Neural cell (in vitro differentiated cells): Measurements from ENCODE around the gene TSPAN18. TPM values are rescaled to one million over a fixed set of nuclear protein-coding genes. Genes with fewer than 3 reads are reported as not detected.

ENCODE experiments used
- H2AFZ ChIP-seq: fragments of 200-600, 300-800 bp; sonication (generic), shearing (Covaris generic); 2 replicates; pipeline ENCODE4 v1.6.0; 2014; ENCODE audit warnings: low read depth, mild to moderate bottlenecking, antibody characterized with exemption, low read length, moderate library complexity
- H3F3A ChIP-seq: fragments of 200-600 bp; shearing (Covaris generic); 2 replicates; pipeline ENCODE4 v1.6.1; 2016; ENCODE audit warnings: mild to moderate bottlenecking, moderate library complexity, mixed read lengths, antibody characterized with exemption, low read length; ENCODE audit not compliant: insufficient read depth, poor library complexity, severe bottlenecking
- H3K27ac ChIP-seq: fragments of 200-600, 300-800 bp; sonication (generic), shearing (Covaris generic); 2 replicates; pipeline ENCODE4 v1.5.1; 2014; ENCODE audit warnings: mild to moderate bottlenecking, low read length, moderate library complexity
- H3K27me3 ChIP-seq: fragments of 300-800, 200-600 bp; sonication (generic), shearing (Covaris generic); 2 replicates; pipeline ENCODE4 v1.6.0; 2014; ENCODE audit warnings: mild to moderate bottlenecking, low read depth, low read length, moderate library complexity; ENCODE audit not compliant: insufficient read depth
- H3K36me3 ChIP-seq: fragments of 300-800, 200-600 bp; sonication (generic), shearing (Covaris generic); 2 replicates; pipeline ENCODE4 v1.5.1; 2014; ENCODE audit warnings: mild to moderate bottlenecking, antibody characterized with exemption, low read length, moderate library complexity; ENCODE audit not compliant: insufficient read depth
- H3K4me2 ChIP-seq: fragments of 300-800, 200-600 bp; sonication (generic), shearing (Covaris generic); 2 replicates; pipeline ENCODE4 v1.6.0; 2014; ENCODE audit warnings: mild to moderate bottlenecking, low read length
- H3K4me3 ChIP-seq: fragments of 300-800, 200-600 bp; sonication (generic), shearing (Covaris generic); 2 replicates; pipeline ENCODE4 v1.5.1; 2014; ENCODE audit warnings: mild to moderate bottlenecking, low read length, moderate library complexity
- H3K79me2 ChIP-seq: fragments of 200-600 bp; shearing (Covaris generic); replicated peaks from 2 replicates; pipeline ENCODE4 v1.6.0; 2014; ENCODE audit warnings: mild to moderate bottlenecking, low read length, moderate library complexity; ENCODE audit not compliant: insufficient read depth
- H3K9ac ChIP-seq: fragments of 300-800, 200-600 bp; sonication (generic), shearing (Covaris generic); 2 replicates; pipeline ENCODE4 v1.6.1; 2016; ENCODE audit warnings: mild to moderate bottlenecking, low read length, mixed read lengths
- H3K9me2 ChIP-seq: fragments of 200-600 bp; shearing (Covaris generic); 2 replicates; pipeline ENCODE4 v1.6.1; 2016; ENCODE audit warnings: mild to moderate bottlenecking, low read length, mixed read lengths; ENCODE audit not compliant: insufficient read depth
- H3K9me3 ChIP-seq: fragments of 200-600, 300-800 bp; sonication (generic), shearing (Covaris generic); 2 replicates; pipeline ENCODE4 v1.6.1; 2016; ENCODE audit warnings: mild to moderate bottlenecking, mixed run types, low read length, moderate library complexity, mixed read lengths
- H4K20me1 ChIP-seq: fragments of 200-600 bp; shearing (Covaris generic); 2 replicates; pipeline ENCODE4 v1.6.1; 2016; ENCODE audit warnings: mild to moderate bottlenecking, mixed run types; ENCODE audit not compliant: insufficient read depth
- CTCF ChIP-seq: fragments of 450-650 bp; IDR thresholded peaks from 2 replicates; pipeline ENCODE4 v1.5.1; 2014; ENCODE audit warnings: antibody characterized with exemption, mild to moderate bottlenecking, moderate library complexity; ENCODE audit not compliant: poor library complexity, severe bottlenecking
- EP300 ChIP-seq: fragments of 450-650 bp; conservative IDR thresholded peaks from 2 replicates; pipeline ENCODE4 v1.6.1; 2014; ENCODE audit warnings: antibody characterized with exemption, mild to moderate bottlenecking, moderate library complexity; ENCODE audit not compliant: poor library complexity, severe bottlenecking
- EZH2 ChIP-seq: fragments of 200-600, 300-800 bp; shearing (Covaris generic), sonication (generic); IDR thresholded peaks from 2 replicates; pipeline ENCODE4 v1.6.1; 2014; ENCODE audit warnings: antibody characterized with exemption, low read length, borderline replicate concordance, mild to moderate bottlenecking; ENCODE audit not compliant: insufficient read depth, poor library complexity, severe bottlenecking
- MXI1 ChIP-seq: fragments of 450-650 bp; conservative IDR thresholded peaks from 2 replicates; pipeline ENCODE4 v1.6.1; 2014; ENCODE audit warnings: antibody characterized with exemption, mild to moderate bottlenecking; ENCODE audit not compliant: poor library complexity, severe bottlenecking
- POLR2AphosphoS5 ChIP-seq: IDR thresholded peaks from 2 replicates; pipeline ENCODE4 v1.6.1; 2012
- RAD21 ChIP-seq: fragments of 450-650 bp; conservative IDR thresholded peaks from 2 replicates; pipeline ENCODE4 v1.6.1; 2014; ENCODE audit warnings: antibody characterized with exemption, mild to moderate bottlenecking, moderate library complexity
- REST ChIP-seq: IDR thresholded peaks from 2 replicates; pipeline ENCODE4 v1.6.1; 2012; ENCODE audit warnings: borderline replicate concordance
- SMC3 ChIP-seq: fragments of 450-650 bp; conservative IDR thresholded peaks from 2 replicates; pipeline ENCODE4 v1.6.1; 2014; ENCODE audit warnings: antibody characterized with exemption, mild to moderate bottlenecking, moderate library complexity; ENCODE audit not compliant: poor library complexity
- TAF1 ChIP-seq: IDR thresholded peaks from 2 replicates; pipeline ENCODE4 v1.6.1; 2012; ENCODE audit warnings: low read depth
- polyA plus RNA-seq: library from polyadenylated mRNA; depleted of rRNA; stranded (reverse); fragments of >200 nt; gene quantifications from 2 replicates; pipeline ENCODE4 v1.2.3, GENCODE V29; 2014

TSPAN18 gene
- polyA plus RNA-seq, 1 donor from 2014 or later: 8.4 TPM

- no peaks in the 10 kb centered on the region for H4K20me1 ChIP-seq
- TF ChIP-seq RAD21: no peak
- TF ChIP-seq SMC3: no peak
- TF ChIP-seq POLR2AphosphoS5: no peak
- no peak for TF ChIP-seq REST
- TF ChIP-seq EP300: no peak
- no peak overlapping the region for H3K27ac ChIP-seq
- H2AFZ ChIP-seq: no peak overlapping the region
- H3K4me3 ChIP-seq: no peak overlapping the region
- H3K4me2 ChIP-seq: no peak overlapping the region
- H3K79me2 ChIP-seq: peaks cover 16% of the 10 kb centered on the region
- no peaks in the 10 kb centered on the region for H3K27me3 ChIP-seq
- H3K9me2 ChIP-seq: no peaks in the 10 kb centered on the region
- peaks cover 3% of the 10 kb centered on the region for H3K9me3 ChIP-seq
- no peak overlapping the region for H3K9ac ChIP-seq
- no peaks in the 10 kb centered on the region for H3F3A ChIP-seq
- no peaks in the 10 kb centered on the region for H3K36me3 ChIP-seq
Observed at GRCh38 chr11:44752713-44753112, 26.0 kb downstream of the TSPAN18 start.

GRCh38 chr11:44753961-44754645 is 27.3 kb downstream of the TSPAN18 start:
- no peak overlapping the region for H3K4me3 ChIP-seq
- H3K4me2 ChIP-seq: no peak overlapping the region
- H3K9me2 ChIP-seq: no peaks in the 10 kb centered on the region

More at GRCh38 chr11:44753961-44754645, 27.3 kb downstream of the TSPAN18 start:
- no peak for TF ChIP-seq REST
- no peak for TF ChIP-seq RAD21
- no peak for TF ChIP-seq EZH2
- TF ChIP-seq TAF1: no peak
- TF ChIP-seq CTCF: no peak
- no peak for TF ChIP-seq MXI1
- TF ChIP-seq SMC3: no peak
- TF ChIP-seq EP300: no peak
- TF ChIP-seq POLR2AphosphoS5: no peak
- peaks cover 25% of the 10 kb centered on the region for H3K79me2 ChIP-seq
- peaks cover 7% of the 10 kb centered on the region for H3K9me3 ChIP-seq
- no peak overlapping the region for H3K9ac ChIP-seq
- no peaks in the 10 kb centered on the region for H3K27me3 ChIP-seq
- H3K27ac ChIP-seq: no peak overlapping the region
- no peaks in the 10 kb centered on the region for H4K20me1 ChIP-seq
- no peaks in the 10 kb centered on the region for H3K36me3 ChIP-seq
- no peak overlapping the region for H2AFZ ChIP-seq
- no peaks in the 10 kb centered on the region for H3F3A ChIP-seq
